ENCODE results near the gene UPK3BL2.
"Not testable (repeated sequence)": the region's sequence is repeated elsewhere in the genome, so short reads cannot be mapped to it uniquely, and the experiment has no call there.

GRCh38 chr7:102535062-102535615 is 8.4 kb downstream of the UPK3BL2 start:
- not testable (repeated sequence) for TF ChIP-seq EZH2 (IDR thresholded peaks at IDR 0.05; ENCODE audit: low read depth); CTCF (conservative IDR thresholded peaks at IDR 0.05)
